HUES48 (cell line): Measurements from ENCODE around the gene UBE2G1.

Experiments
- H3K27ac ChIP-seq: one replicate; pipeline ENCODE4 v1.7.0; 2013; ENCODE audit warnings: low read depth, low read length, inconsistent platforms
- H3K27me3 ChIP-seq: 2 replicates; pipeline ENCODE4 v1.6.1; 2013; ENCODE audit warnings: mild to moderate bottlenecking, low read length; ENCODE audit not compliant: control insufficient read depth, insufficient read depth
- H3K36me3 ChIP-seq: 2 replicates; pipeline ENCODE4 v1.6.1; 2013; ENCODE audit warnings: low read length; ENCODE audit not compliant: control insufficient read depth, insufficient read depth
- H3K4me1 ChIP-seq: 2 replicates; pipeline ENCODE4 v1.6.1; 2013; ENCODE audit warnings: mild to moderate bottlenecking, low read length; ENCODE audit not compliant: control insufficient read depth, insufficient read depth
- H3K4me3 ChIP-seq: 2 replicates; pipeline ENCODE4 v1.5.1; 2013; ENCODE audit warnings: mild to moderate bottlenecking, low read depth, low read length
- H3K9ac ChIP-seq: 2 replicates; pipeline ENCODE4 v1.6.1; 2013; ENCODE audit warnings: mild to moderate bottlenecking, low read depth, low read length, moderate library complexity
- H3K9me3 ChIP-seq: 2 replicates; pipeline ENCODE4 v1.6.1; 2013; ENCODE audit warnings: low read length; ENCODE audit not compliant: control insufficient read depth, insufficient read depth

Gene UBE2G1

DNA sequence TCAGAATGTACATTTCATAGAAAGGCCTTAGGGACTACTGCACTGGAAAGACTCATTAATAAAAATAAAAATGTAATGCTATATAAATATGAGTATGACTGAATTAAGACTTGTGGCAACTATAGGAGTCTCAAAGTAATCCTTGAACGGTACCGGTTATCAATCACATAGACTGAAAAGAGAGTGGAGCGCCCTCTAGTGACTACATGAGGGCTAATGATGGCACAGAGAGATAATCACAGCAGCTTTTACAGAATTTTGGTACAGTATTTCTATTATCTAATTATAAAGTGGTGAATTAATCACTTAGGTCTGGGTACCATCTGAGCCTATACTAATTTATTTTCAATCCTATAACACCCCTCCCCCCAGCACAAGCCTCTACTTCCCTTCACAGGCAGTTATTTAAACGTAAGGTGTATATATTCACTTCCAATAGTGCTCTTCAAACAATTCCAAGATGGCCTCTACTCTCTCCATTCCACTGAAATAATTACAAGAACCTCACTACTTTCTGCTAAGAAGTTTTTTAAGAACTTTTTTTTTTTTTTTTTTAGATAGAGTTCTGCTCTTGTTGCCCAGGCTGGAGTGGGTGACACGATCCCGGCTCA, 62.0 kb downstream of the UBE2G1 start:
- no peaks in the 10 kb centered on the region for H3K9me3 ChIP-seq
- H3K27ac ChIP-seq = no peak overlapping the region
- H3K27me3 ChIP-seq = no peaks in the 10 kb centered on the region
- peaks cover 53% of the 10 kb centered on the region for H3K36me3 ChIP-seq
- no peak overlapping the region for H3K9ac ChIP-seq
- no peak overlapping the region for H3K4me3 ChIP-seq
- peaks cover 18% of the 10 kb centered on the region for H3K4me1 ChIP-seq

DNA sequence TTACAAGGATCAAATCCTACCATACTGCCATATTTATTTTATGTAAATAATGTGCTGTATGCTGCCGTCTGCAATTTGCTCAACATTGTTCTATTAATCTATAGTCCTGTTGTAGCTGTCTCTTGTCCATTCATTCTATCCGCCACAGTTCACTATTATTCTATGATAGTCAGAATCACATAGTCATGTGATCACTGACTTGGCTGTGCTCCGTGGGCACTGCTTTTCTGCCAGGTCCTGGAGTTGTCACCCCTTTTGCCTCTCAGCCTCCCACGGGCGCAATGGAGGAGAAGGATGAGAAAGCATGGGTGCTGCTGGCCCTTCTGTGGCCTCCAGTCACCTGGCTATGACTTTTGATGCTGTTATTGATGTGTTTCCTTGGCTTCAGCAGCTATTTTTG, 65.4 kb downstream of the UBE2G1 start:
- no peaks in the 10 kb centered on the region for H3K9me3 ChIP-seq
- no peak overlapping the region for H3K9ac ChIP-seq
- peaks cover 68% of the 10 kb centered on the region for H3K36me3 ChIP-seq

DNA sequence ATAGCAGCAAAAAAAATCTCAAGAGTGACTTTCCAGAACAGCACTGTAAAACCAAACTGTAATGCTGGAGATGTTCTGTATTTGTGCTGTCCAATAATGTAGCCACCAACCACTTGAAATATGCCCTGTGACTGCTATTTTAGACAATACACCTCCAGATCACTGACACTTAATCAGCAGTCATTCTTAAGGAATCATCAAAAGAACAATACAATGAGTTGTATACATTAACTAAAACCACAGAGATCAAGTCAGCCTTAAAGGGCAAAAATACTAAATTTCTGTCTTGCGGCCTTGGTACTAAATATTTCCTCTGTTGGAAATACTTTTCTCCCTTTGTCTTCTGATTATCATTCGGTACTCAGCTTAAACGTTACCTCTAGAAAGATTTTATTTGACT, 69.1 kb downstream of the UBE2G1 start:
- Histone ChIP-seq H3K4me3 (no peak overlapping the region), H3K27me3 (no peaks in the 10 kb centered on the region), H3K36me3 (peaks cover 75% of the 10 kb centered on the region), H3K4me1 (no peaks in the 10 kb centered on the region), H3K9me3 (no peaks in the 10 kb centered on the region), H3K9ac (no peak overlapping the region), H3K27ac (no peak overlapping the region)

More for the DNA sequence above, 65.4 kb downstream of the UBE2G1 start:
- H3K27ac ChIP-seq = no peak overlapping the region
- no peaks in the 10 kb centered on the region for H3K27me3 ChIP-seq
- H3K4me3 ChIP-seq = no peak overlapping the region
- H3K4me1 ChIP-seq = no peaks in the 10 kb centered on the region

DNA sequence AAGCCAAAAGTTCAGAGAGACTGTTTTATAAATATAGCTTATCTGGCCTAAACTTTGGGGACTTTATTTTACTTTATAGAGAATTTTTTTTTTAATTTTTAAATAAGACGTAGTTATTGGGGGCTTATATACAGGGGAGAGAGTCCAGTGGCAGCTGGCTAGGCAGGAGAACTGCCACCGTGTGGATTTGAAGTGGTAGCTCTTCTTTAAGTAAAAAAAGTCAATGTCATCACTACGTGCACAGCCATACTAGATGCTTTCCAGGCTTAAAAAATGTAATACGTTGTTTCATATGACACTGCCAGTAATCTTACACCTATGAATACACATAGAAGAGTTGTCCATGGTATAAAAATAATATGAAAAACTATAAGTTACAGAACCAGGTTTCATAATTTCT, 70.8 kb downstream of the UBE2G1 start:
- no peaks in the 10 kb centered on the region for H3K27me3 ChIP-seq
- H3K9me3 ChIP-seq = no peaks in the 10 kb centered on the region
- peaks cover 71% of the 10 kb centered on the region for H3K36me3 ChIP-seq
- no peak overlapping the region for H3K9ac ChIP-seq
- no peak overlapping the region for H3K4me3 ChIP-seq
- no peak overlapping the region for H3K27ac ChIP-seq
- no peaks in the 10 kb centered on the region for H3K4me1 ChIP-seq

DNA sequence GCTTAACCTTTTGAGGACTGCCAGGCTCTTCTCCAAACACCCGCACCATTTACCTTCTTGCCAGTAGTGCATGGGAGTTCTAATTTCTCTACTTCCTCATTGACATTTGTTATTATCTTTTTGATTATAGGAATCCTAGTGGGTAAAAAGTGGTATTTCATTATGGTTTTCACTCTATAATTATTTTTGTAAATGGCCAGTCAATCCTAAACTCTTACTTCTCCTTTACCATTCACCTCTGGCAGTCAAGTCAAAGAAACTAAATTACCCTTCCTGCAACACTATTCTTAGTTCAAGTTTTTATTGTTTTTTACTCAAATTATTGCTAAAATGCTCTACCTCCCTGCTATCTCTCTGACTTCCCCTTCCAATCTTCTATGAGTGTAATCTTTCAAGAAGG, 72.9 kb downstream of the UBE2G1 start:
- Histone ChIP-seq H3K9me3 (no peaks in the 10 kb centered on the region), H3K36me3 (peaks cover 89% of the 10 kb centered on the region), H3K4me3 (no peak overlapping the region), H3K27me3 (no peaks in the 10 kb centered on the region), H3K27ac (no peak overlapping the region), H3K9ac (no peak overlapping the region), H3K4me1 (no peaks in the 10 kb centered on the region)

GRCh38 chr17:4287710-4288109, 78.8 kb downstream of the UBE2G1 start:
- Histone ChIP-seq H3K4me1 (no peaks in the 10 kb centered on the region), H3K27me3 (no peaks in the 10 kb centered on the region), H3K27ac (no peak overlapping the region), H3K9ac (no peak overlapping the region), H3K4me3 (no peak overlapping the region), H3K36me3 (peaks cover 73% of the 10 kb centered on the region), H3K9me3 (no peaks in the 10 kb centered on the region)

GRCh38 chr17:4276514-4276913, 90.0 kb downstream of the UBE2G1 start:
- Histone ChIP-seq H3K4me3 (no peak overlapping the region), H3K9ac (no peak overlapping the region), H3K27me3 (no peaks in the 10 kb centered on the region), H3K4me1 (no peaks in the 10 kb centered on the region; the same call in 1 of the 2 replicates), H3K27ac (no peak overlapping the region), H3K9me3 (no peaks in the 10 kb centered on the region), H3K36me3 (peaks cover 69% of the 10 kb centered on the region)

- Histone ChIP-seq H3K36me3 (peaks cover 80% of the 10 kb centered on the region), H3K4me3 (no peak overlapping the region), H3K27ac (no peak overlapping the region), H3K27me3 (no peaks in the 10 kb centered on the region), H3K9ac (no peak overlapping the region), H3K9me3 (no peaks in the 10 kb centered on the region), H3K4me1 (no peaks in the 10 kb centered on the region; the same call in 1 of the 2 replicates)
Observed at GRCh38 chr17:4272972-4273368, 93.5 kb downstream of the UBE2G1 start.

GRCh38 chr17:4272213-4272971, 94.1 kb downstream of the UBE2G1 start:
- Histone ChIP-seq H3K27ac (no peak overlapping the region), H3K4me3 (no peak overlapping the region), H3K4me1 (no peaks in the 10 kb centered on the region; the same call in 1 of the 2 replicates), H3K9me3 (no peaks in the 10 kb centered on the region), H3K36me3 (peaks cover 80% of the 10 kb centered on the region), H3K9ac (no peak overlapping the region), H3K27me3 (no peaks in the 10 kb centered on the region)

DNA sequence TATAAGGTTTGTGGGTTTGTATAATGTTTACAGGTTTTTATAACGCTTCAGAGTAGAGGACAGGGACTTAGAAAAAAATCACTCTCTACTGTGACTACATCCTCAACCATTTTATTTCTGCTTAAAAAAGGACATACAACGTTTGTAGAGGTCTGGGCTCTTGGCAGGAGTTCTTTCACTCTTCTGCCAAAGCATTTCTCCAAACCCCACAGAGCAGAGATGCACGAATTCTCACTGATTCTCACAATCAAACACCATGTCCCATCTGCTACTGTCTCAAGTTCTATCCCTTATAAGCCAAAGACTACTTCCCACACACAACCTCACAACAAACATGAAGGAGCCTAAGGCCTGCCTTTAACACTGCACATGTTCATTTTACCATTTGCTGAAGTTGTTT, 95.7 kb downstream of the UBE2G1 start:
- H3K4me3 ChIP-seq = no peak overlapping the region
- H3K9me3 ChIP-seq = no peaks in the 10 kb centered on the region
- peaks cover 68% of the 10 kb centered on the region for H3K36me3 ChIP-seq
- H3K27ac ChIP-seq = no peak overlapping the region
- H3K9ac ChIP-seq = no peak overlapping the region
- H3K27me3 ChIP-seq = no peaks in the 10 kb centered on the region
- H3K4me1 ChIP-seq = no peaks in the 10 kb centered on the region

GRCh38 chr17:4269915-4270314, 96.6 kb downstream of the UBE2G1 start:
- Histone ChIP-seq H3K4me1 (no peaks in the 10 kb centered on the region), H3K9ac (no peak overlapping the region), H3K27me3 (no peaks in the 10 kb centered on the region), H3K36me3 (peaks cover 64% of the 10 kb centered on the region), H3K4me3 (no peak overlapping the region), H3K27ac (no peak overlapping the region), H3K9me3 (no peaks in the 10 kb centered on the region)
